NT2/D1 (cell line): ENCODE data around the gene DOCK1.

Experiments used
- SUZ12 ChIP-seq: IDR thresholded peaks from 2 replicates; pipeline ENCODE4 v1.6.1; 2011; ENCODE audit not compliant: insufficient read length, insufficient read depth; ENCODE audit errors: extremely low read depth
- YY1 ChIP-seq: IDR thresholded peaks from 2 replicates; pipeline ENCODE4 v1.6.1; 2011; ENCODE audit not compliant: insufficient read length, insufficient read depth
- ZNF274 ChIP-seq: IDR thresholded peaks from 2 replicates; pipeline ENCODE4 v1.6.1; 2011; ENCODE audit warnings: mild to moderate bottlenecking, low read depth, low read length

DNA sequence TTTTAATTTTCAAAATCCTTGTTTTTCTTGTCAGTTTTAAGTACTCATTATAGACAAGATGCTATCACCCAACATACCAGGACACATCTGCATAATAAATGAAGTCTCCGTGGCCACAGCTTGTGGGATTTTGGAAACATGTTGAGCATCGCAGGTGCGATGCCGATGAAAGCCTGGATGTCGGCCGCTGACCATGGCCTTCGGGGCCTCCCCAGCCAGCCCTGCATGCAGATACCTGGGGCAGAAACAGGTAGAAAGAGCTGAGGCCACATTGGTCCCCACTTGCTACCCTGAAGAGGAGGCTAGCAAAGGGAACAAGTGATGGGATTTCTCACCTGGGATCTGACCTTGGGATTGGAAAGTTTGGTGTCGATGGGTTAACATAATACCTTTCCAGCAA, 123.8 kb downstream of the DOCK1 start:
- TF ChIP-seq ZNF274 (no peak), YY1 (no peak), SUZ12 (no peak)
